HG03066 (cell line): ENCODE data around the gene AAMP.
"Not testable (repeated sequence)": the region's sequence is repeated elsewhere in the genome, so short reads cannot be mapped to it uniquely, and the experiment has no call there.

Experiments used
- ATAC-seq: cut with Tn5 transposase; IDR thresholded peaks from one replicate; pipeline ENCODE4 v1.9.1; 2021; ENCODE audit warnings: low read depth; ENCODE audit not compliant: unreplicated experiment

The AAMP gene

DNA sequence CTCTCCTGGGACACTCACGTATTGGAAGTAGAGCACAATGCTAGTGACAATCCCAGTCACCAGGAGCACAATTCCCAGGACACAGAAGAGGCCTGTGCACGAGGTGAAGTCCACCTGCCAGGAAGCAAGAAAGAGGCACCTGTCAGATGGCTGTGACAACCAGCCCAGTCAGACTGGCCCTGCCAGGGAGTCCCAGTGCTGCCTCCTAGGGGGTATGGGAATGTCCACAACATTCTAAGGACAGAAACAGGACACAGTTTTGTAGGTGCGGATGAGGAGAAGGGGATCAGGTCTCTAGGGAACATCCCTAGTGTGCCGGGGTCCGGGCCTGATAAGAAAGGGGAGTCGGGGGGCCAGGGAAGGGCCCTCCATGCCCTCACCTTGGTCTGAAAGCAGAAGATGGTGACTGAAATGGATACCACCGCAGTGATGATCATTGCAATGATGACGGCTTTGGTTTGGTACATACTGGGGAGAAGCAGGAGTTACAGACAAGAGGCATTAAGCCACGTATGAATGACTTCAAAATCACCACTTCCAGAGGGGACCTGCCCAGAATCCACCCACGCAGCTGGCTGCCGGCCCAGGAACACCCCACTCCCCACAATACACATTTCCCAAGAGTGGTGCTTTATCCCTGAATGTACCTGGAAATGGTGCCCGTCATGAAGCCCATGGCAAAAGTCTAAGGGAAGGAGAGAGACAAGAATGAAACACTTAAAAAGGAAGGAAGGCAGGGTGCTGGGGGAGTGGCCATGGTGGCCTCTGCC, 7.2 kb upstream of the AAMP start:
- no peak for ATAC-seq

DNA sequence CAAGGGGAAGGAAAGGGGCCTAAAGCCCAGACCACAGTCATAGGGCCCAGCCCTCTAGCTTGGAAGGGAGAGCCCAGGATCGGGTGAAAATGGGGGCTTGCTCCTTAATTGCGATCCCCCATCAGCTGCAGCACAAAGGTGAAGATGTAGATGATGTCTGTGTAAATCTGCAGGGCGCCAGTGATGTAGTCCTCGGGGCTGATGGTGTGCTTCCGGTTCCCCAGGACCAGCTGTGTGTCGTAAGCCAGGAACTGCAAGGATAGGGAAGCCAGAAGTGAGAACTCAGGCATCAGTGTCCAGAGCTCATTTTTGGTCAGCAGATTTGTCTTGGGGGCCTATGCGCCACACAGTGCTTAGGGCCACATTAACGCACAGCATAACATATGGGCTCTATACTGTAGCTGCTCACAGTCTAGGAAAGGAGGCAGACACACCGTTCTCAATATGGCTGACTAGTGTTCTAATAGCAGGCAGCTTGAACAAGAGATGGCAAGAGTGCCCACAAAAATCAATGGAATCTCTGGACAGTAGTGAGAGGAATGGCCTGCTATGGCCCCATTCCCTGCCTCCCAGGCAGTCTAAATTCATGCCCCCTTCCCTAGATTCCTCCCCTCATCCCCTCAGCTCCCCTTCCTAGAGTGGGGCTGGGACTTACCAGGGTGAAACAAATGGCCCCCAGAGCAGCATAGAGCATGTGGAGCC, 5.6 kb upstream of the AAMP start:
- no peak for ATAC-seq

DNA sequence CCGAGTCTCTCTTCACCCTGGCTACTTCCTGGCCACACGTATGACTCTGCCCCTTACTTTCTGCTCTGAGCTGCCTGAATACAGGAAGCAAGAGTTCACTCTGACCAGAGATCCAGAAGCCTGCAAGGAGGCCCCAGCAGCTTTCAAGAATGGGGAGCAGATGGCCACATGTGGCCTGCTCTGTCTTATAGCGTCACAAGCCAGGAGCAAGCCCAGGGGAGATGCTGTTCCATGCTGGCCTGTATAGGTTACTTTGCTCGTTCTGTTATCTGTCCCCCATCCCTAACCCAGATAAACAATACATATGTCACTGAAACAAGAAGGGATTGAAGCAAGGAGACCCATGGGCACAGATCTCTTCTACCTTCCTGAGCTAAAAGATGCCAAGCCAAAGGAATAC, 4.6 kb upstream of the AAMP start:
- no peak for ATAC-seq

DNA sequence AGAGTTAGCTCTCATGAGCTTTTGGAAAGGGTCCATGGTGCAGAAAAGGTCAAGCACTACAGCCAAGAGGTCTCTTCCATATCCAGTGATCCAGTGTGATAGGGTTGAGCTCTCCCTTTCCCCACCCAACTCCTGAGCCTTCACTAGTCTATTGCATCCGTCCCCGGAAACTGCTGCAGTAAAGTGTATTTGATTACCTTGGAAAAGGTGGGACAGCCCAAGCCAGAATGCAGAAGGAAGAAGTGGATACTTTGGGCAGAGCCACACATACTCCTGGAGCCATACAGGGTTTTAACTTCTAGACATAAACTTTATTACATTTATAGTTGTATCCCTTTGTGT, 3.9 kb upstream of the AAMP start:
- ATAC-seq = no peak

DNA sequence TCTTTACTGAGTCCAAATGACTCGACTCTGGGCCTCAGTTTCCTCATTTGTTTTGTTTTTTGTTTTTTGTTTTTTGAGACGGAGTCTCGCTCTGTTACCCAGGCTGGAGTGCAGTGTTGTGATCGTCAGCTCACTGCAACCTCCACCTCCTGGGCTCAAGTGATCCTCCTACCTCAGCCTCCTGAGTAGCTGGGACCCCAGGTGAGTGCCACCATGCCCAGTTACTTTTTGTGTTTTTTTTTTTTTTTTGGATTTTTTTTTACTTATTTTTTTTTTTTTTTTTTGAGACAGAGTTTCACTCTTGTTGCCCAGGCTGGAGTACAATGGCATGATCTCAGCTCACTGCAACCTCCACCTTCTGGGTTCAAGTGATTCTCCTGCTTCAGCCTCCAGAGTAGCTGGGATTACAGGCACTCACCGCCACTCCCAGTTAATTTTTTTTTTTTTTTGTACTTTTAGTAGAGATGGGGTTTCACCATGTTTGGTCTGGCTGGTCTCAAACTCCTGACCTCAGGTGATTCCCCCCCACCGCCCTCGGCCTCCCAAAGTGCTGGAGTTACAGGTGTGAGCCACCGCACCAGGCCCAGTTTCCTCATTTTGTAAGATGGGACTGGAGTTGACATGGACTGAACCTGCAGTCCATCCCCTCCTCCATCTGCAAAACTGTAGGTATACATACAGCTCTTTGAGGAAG, 3.4 kb upstream of the AAMP start:
- ATAC-seq = not testable (repeated sequence)

DNA sequence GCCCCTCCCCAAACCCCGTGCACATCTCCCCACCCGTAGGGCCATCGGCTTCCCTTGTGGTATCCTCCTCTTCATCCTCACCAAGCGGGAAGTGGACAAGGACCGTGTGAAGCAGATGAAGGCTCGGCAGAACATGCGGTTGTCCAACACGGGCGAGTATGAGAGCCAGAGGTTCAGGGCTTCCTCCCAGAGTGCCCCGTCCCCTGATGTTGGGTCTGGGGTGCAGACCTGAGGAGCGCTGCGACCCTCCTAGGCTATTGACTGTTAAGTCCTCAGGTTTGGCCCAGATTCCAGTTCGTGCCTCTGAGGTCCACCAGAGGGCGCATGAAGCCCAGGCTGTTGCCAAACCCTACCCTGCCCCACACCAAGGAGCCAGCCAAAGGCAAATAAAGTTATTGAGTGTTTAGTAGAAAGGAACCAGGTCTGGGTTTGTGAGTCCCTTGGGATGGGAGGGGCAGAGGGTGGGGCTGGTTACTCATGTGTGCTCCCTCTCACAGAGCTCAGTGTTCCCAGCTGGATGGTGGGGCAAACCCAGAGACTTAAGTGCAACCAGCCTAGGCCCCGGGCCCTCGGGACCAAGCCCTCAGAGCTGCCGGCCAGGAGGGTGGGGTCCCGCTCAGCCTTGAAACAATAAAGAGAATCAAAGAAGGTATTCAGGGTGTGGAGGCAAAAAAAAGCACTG, 2.7 kb upstream of the AAMP start:
- ATAC-seq = no peak

DNA sequence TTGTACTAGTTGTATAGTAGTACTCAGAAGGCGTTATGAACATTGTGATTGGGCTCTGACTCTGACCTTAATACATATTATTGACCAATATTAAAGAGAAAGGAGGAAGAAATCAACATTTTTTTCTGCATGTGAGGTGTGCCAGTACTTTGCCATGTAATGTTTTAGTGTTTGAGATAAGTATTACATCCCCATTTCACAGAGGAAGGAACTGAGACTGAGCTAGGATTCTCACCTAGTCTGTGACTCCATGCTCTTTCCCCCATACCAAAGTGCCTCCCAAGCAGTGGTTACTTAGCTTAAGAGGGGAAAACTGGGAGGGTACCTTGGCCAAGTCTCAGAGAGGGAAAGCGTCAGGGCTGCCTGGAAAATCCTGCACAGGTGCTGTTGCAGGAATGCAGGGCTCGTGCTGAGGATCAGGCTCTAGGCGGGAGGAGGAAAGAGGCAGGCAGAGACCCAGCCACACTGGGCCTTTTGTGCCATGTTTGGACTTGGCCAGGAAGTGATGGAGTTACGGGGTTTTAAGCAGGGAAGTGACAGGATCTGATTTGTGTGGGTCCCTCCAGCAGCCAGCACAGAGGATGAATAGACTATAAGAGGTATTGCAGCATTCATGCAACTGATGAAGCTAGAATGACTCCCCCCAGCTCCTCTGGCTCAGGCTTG, 2.1 kb upstream of the AAMP start:
- ATAC-seq = no peak

DNA sequence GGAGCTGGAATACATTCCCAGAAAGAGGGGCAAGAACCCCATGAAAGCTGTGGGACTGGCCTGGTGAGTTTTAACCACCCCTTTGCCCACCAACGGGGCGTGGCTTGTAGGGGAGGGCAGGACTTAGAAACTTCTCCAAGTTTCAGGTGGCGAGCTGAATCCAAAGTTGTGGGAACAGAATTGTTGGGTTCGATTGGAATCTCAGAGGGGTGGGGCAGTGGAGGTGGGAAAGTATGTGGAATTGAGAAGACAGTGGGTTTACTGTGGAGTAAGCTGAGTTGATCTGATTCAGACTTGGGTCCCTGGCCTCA, 1.5 kb upstream of the AAMP start:
- ATAC-seq = no peak

DNA sequence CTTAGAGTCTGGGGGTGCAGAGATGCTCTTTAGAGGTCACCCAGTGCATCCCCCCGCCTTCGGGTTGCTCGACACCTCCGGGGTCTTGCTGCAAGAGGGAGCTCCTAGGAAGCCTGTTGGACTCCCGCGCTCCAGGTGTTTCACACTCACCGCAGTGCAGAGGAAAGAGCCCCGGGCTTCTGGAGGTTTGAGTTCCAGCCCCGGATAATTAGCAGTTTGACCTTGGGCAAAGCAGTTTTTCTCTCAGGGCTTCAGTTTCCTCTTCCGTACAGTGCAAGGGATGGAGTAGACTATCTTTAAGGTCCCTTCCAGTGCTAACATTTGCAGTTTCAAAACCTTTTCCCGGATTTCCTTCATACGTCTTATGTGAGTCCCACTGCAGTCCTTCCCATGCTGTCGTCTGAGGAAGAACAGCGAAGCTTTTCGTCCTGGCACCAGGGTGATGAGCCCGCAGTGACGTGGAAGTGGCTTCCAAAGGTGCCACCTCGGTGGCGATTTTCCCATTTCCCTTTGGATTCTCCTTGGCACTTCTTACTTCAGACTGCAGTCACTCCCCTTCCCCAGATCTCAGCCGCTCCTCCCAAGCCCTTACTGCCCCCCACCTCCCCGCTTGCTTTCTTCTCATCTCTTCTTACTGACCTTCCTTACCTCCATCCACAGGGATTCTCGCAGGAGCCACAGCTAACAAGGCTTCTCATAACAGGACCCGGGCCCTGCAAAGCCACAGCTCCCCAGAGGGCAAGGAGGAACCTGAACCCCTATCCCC, 967 bp upstream of the AAMP start:
- no peak for ATAC-seq

DNA sequence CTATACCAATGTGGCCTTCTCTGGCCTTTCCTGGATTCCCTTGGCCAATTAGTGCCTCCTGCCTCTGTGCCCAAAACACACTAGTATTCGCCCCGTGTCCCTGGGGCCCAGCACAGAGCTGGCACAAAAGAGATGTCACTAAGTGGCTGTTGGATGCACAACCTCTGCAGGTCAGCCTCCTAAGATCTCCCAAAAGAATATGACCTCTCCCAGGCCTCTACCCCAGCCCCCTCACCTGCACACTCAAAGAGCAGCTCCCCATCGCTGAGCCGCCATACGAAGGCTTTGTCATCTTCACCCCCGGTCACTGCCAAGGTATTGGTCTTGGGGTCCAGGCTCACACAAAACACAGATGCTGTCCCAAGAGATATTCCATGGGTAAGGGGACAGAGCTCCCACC, 2.7 kb downstream of the AAMP start:
- no peak for ATAC-seq

DNA sequence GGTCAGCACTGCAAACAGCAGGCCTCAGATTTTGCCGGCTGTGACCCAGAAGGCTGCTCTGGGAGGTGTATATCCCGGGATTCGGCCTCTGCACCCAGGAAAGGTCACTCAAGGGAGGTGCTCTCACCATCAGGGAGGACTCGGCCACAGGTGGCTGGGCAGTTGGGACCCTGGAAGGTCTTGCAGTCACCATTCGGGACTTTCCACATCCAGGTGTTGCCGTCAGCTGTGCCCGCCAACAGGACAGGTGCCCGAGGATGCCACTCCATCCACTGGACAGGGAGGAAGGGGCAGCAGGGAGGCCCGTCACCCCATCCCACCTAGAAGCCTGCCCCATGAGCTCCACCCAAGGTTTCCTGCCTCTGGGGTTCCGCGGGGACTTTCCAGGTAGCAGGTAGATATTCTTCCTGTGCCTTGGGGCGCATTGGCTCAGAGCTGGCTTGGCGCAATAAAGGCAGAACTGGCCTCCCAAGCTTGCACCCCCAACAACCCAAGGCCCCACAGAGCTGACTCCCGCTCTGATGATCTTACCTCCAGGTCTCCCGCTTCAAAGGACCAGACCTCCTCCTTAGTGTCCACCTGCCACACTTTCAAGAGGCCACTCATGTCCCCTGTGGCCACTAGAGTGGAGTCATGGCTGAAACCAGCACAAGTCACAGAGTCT, 3.5 kb downstream of the AAMP start:
- ATAC-seq = no peak

DNA sequence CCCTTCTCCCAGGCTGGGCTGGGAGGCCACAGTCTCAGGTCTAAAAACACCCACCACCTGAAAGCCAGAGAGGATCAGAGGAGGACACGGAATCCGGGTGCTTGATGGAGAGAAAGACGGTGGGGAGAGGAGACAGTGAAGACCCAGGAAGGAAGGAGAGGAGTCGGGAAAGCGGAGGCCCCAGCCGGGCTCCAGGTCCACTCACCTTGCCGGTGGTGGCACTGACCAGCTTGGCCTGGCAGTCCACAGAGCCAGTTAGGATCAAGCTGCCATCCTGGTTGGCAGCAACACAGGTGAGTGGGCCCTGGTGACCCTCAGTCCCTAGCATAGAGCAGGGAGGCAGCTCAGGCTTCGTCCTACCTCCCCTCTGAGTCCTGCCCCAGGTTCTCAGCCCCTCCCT, 4.3 kb downstream of the AAMP start:
- ATAC-seq = no peak

DNA sequence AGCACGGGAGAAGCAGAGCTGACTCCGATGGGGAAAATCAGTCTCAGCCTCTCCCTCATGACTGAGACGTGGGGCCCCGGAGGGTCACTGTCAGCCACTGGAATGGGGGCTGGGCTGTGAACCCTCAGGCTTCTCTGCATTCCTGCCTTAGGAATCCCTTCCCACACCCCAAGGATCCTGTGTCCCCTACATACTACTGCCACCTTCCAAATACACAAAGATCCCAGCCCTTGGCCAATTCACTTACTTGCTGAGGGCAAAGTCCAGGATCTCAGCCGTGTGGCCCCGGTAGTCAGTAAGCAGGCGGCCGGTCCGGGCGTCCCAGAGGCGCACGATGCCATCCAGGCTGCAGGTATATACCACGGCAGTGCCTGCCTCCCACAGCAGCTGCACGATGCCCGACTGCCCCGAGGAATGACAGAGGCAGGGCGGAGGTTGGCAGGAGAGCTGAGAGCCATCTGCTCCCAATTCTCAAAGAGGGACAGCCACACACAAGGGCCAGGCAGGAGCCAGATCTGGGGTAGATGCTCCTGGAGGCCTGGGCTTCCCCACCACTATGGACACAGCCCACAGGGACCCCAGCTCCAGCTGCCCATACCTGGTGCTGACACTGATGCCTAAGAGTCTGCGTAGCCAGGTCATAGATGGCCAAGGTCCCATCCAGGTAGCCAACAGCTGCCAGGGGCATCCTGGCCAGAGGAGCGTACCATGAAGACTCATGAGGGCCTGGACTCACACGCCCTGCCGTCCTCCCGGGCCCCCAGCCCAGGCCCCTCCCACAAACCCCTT, 5.0 kb downstream of the AAMP start:
- no peak for ATAC-seq

DNA sequence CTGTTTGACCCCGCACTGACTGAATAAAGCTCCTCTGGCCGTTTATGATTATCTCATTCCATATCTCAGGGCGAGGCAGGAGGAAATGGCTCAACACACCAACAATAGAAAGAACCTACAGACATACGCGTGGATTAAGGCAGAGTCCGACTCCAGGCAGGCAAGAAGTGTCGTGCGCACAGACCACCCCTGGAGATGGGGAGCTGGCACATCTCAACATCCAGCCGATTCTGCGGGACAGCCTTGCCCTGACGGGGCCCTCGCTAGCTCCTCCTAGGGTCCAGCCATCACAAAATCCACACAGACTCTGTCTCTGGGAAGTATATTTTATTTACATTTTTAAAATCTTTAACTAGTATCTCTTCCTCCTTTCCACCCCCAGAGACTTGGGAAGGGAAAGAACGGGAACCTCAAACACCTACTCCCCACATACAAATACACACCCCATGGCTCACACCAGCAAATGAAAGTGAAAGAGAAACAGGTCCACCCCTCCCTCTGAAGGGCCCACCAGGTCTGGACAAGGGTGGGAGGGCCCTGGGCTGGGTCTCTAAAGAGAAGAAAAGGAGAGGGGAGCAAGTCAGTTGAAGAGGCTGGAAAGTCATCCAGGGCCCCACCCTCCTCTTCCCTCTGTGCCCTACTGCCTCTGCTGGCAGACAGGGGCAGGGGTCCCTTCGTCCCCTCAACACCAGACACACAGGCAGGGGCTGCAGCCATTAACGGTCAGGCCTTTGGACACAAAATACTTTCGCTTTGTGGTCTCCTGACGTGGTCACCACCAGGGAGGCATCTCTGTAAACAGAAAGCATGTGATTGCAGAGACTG, 5.9 kb downstream of the AAMP start:
- no peak for ATAC-seq

DNA sequence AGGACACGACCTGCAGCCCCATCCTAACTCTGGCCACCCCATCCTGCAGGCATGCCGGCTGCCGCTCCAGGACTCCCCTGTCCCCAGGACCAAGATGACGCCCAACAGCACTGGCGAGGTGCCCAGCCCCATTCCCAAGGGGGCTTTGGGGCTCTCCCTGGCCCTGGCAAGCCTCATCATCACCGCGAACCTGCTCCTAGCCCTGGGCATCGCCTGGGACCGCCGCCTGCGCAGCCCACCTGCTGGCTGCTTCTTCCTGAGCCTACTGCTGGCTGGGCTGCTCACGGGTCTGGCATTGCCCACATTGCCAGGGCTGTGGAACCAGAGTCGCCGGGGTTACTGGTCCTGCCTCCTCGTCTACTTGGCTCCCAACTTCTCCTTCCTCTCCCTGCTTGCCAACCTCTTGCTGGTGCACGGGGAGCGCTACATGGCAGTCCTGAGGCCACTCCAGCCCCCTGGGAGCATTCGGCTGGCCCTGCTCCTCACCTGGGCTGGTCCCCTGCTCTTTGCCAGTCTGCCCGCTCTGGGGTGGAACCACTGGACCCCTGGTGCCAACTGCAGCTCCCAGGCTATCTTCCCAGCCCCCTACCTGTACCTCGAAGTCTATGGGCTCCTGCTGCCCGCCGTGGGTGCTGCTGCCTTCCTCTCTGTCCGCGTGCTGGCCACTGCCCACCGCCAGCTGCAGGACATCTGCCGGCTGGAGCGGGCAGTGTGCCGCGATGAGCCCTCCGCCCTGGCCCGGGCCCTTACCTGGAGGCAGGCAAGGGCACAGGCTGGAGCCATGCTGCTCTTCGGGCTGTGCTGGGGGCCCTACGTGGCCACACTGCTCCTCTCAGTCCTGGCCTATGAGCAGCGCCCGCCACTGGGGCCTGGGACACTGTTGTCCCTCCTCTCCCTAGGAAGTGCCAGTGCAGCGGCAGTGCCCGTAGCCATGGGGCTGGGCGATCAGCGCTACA, 7.0 kb downstream of the AAMP start:
- no peak for ATAC-seq

DNA sequence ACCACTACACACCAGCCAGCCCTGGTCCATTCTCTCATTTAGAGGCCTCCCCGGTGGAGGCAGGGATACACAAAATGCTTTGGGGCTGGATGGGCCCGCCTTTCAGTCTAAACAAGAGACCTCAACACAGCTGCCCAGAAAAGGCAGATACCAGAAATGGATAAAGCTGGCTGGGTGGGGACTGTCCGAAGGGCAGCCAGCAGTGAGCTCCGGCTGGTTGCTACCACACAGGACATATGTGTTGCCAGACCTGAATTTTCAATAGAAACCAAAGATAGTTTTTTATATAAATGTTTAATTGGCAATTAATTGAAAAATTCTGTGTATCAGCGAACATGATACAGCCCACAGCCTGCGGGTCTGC, 7.7 kb downstream of the AAMP start:
- no peak for ATAC-seq
